ENCODE measurements around the gene CTNNA3.

The CTNNA3 gene

GRCh38 chr10:66071907-66072306 lies 1624.1 kb downstream of the CTNNA3 start:
- DNase-seq (ENCODE audit: low spot score): no peak

- DNase-seq (ENCODE audit: low spot score): no peak
These were observed 1637.4 kb downstream of the CTNNA3 start for GRCh38 chr10:66058594-66058993.

- DNase-seq (ENCODE audit: low spot score): no peak
These were observed 1646.7 kb downstream of the CTNNA3 start for GRCh38 chr10:66049335-66049734.

- no peak for DNase-seq (ENCODE audit: low spot score)
These were observed 1650.1 kb downstream of the CTNNA3 start for GRCh38 chr10:66045859-66046258.

- no peak for DNase-seq (ENCODE audit: low spot score)
These were observed 1654.2 kb downstream of the CTNNA3 start for GRCh38 chr10:66041771-66042170.

GRCh38 chr10:66038623-66039022 lies 1657.4 kb downstream of the CTNNA3 start:
- no peak for DNase-seq (ENCODE audit: low spot score)

GRCh38 chr10:66026321-66026720 lies 1669.7 kb downstream of the CTNNA3 start:
- no peak for DNase-seq (ENCODE audit: low spot score)

- DNase-seq (ENCODE audit: low spot score): no peak
These were observed 1670.8 kb downstream of the CTNNA3 start for GRCh38 chr10:66025186-66025585.

- DNase-seq (ENCODE audit: low spot score): no peak
These were observed 1674.6 kb downstream of the CTNNA3 start for GRCh38 chr10:66021423-66021822.

- DNase-seq (ENCODE audit: low spot score): no peak
These were observed 1687.8 kb downstream of the CTNNA3 start for GRCh38 chr10:66008221-66008620.

- no peak for DNase-seq (ENCODE audit: low spot score)
These were observed 1689.6 kb downstream of the CTNNA3 start for GRCh38 chr10:66006411-66006810.

GRCh38 chr10:65993451-65993850 lies 1702.5 kb downstream of the CTNNA3 start:
- DNase-seq (ENCODE audit: low spot score): no peak

- no peak for DNase-seq (ENCODE audit: low spot score)
These were observed 1727.1 kb downstream of the CTNNA3 start for GRCh38 chr10:65968871-65969270.

GRCh38 chr10:65968437-65968836 lies 1727.6 kb downstream of the CTNNA3 start:
- no peak for DNase-seq (ENCODE audit: low spot score)

GRCh38 chr10:65964205-65964604 lies 1731.8 kb downstream of the CTNNA3 start:
- DNase-seq (ENCODE audit: low spot score): no peak

- no peak for DNase-seq (ENCODE audit: low spot score)
These were observed 1743.9 kb downstream of the CTNNA3 start for GRCh38 chr10:65952086-65952485.

- DNase-seq (ENCODE audit: low spot score): no peak
These were observed 1745.9 kb downstream of the CTNNA3 start for GRCh38 chr10:65950075-65950474.

- DNase-seq (ENCODE audit: low spot score): no peak
These were observed 1746.5 kb downstream of the CTNNA3 start for GRCh38 chr10:65949526-65949925.

GRCh38 chr10:65945061-65945460 lies 1750.9 kb downstream of the CTNNA3 start:
- no peak for DNase-seq (ENCODE audit: low spot score)

- no peak for DNase-seq (ENCODE audit: low spot score)
These were observed 1752.5 kb downstream of the CTNNA3 start for GRCh38 chr10:65943451-65943850.

GRCh38 chr10:65940816-65941662 lies 1755.0 kb downstream of the CTNNA3 start:
- DNase-seq (ENCODE audit: low spot score): no peak

GRCh38 chr10:65940105-65940504 lies 1755.9 kb downstream of the CTNNA3 start:
- DNase-seq (ENCODE audit: low spot score): no peak

GRCh38 chr10:65931291-65932070 lies 1764.5 kb downstream of the CTNNA3 start:
- DNase-seq (ENCODE audit: low spot score): no peak

Data from cerebellar cortex (tissue), 1 donor.